Activated CD8-positive, alpha-beta T cell treated with anti-CD3 and anti-CD28 coated beads for 36 hours (primary cell): ENCODE data around the gene GADD45A. TPM values are rescaled to one million over a fixed set of nuclear protein-coding genes. Genes with fewer than 3 reads are reported as not detected.
A peak's percentile ranks its signal among the peaks of the same experiment; 100 is the strongest.

Experiments used
- ATAC-seq: fragments of 200-7000 bp; cut with Tn5 transposase; one replicate; pipeline ENCODE4 v1.10.0; 2021; ENCODE audit warnings: mild to moderate bottlenecking, moderate library complexity
- CTCF ChIA-PET: fragments of 350-600 bp; sonication (Branson Sonifier 250); formaldehyde crosslinking; loops from one replicate; lab custom pipeline; 2021; ENCODE audit warnings: antibody characterized with exemption; lab: Charles Lee
- POLR2A ChIA-PET: fragments of 350-600 bp; sonication (Branson Sonifier 250); formaldehyde crosslinking; loops from one replicate; lab custom pipeline; 2021; ENCODE audit warnings: antibody characterized with exemption; lab: Charles Lee
- DNase-seq: peaks from one replicate; pipeline ENCODE4 v3.0.0-alpha.2; 2020
- H3K27ac Mint-ChIP-seq: one replicate; pipeline ENCODE4 v1.8.0; 2021; ENCODE audit warnings: mild to moderate bottlenecking, mixed read lengths
- H3K27me3 Mint-ChIP-seq: one replicate; pipeline ENCODE4 v1.8.0; 2021; ENCODE audit warnings: mixed read lengths
- H3K36me3 Mint-ChIP-seq: one replicate; pipeline ENCODE4 v1.8.0; 2021; ENCODE audit warnings: low read depth, mixed read lengths
- H3K4me1 Mint-ChIP-seq: one replicate; pipeline ENCODE4 v1.8.0; 2021; ENCODE audit warnings: low read depth, mixed read lengths
- H3K4me3 Mint-ChIP-seq: one replicate; pipeline ENCODE4 v1.8.0; 2021; ENCODE audit warnings: mild to moderate bottlenecking, moderate library complexity, mixed read lengths
- H3K9me3 Mint-ChIP-seq: one replicate; pipeline ENCODE4 v1.8.0; 2021; ENCODE audit warnings: mixed read lengths
- CTCF ChIP-seq: fragments of 200-600 bp; IDR thresholded peaks from one replicate; pipeline ENCODE4 v1.8.0; 2022; ENCODE audit warnings: antibody characterized with exemption, mild to moderate bottlenecking
- intact Hi-C: fragments of 100-400 bp; cut with micrococcal nuclease; formaldehyde crosslinking; loops from one replicate; pipeline ENCODE4 v1.10.0; 2022
- total RNA-seq, 2 experiments: library from RNA; stranded (reverse); gene quantifications; one replicate each; pipeline ENCODE4 v1.2.3, GENCODE V29; 2021

GADD45A gene
- total RNA-seq, 2 experiments from 2014 or later, result 33.5 to 34.3 TPM

GRCh38 chr1:67700220-67700619, 15.2 kb downstream of the GADD45A start:
- intact Hi-C loops, result no loop called here

GRCh38 chr1:67700692-67701410, 15.8 kb downstream of the GADD45A start:
- DNase-seq, result peak; percentile 71
- Mint-ChIP-seq H3K27me3 (no peaks in the 10 kb centered on the region), H3K9me3 (no peaks in the 10 kb centered on the region), H3K27ac (peak overlapping the region; percentile 70), H3K4me1 (peaks cover 18% of the 10 kb centered on the region), H3K4me3 (no peak overlapping the region), H3K36me3 (no peaks in the 10 kb centered on the region)
- peak; percentile 96 for ATAC-seq
- ChIA-PET CTCF (interaction anchor here (1.1 to 1.9 kb wide), 9 partner anchors 12 to 168 kb away, joined by 3 to 7 read pairs (median 4); partner anchors contain the start of gene GADD45A), POLR2A (interaction anchor here (5.6 kb wide), 1 partner anchor 15 kb away, joined by 23 read pairs; the partner anchor contains the start of gene GADD45A)
- intact Hi-C loops, result no loop called here
- TF ChIP-seq CTCF, result peak; percentile 60

More at GRCh38 chr1:67700220-67700619, 15.2 kb downstream of the GADD45A start:
- H3K9me3 Mint-ChIP-seq, result no peaks in the 10 kb centered on the region
- TF ChIP-seq CTCF, result no peak
- POLR2A ChIA-PET, result interaction anchor here (5.6 kb wide), 1 partner anchor 15 kb away, joined by 23 read pairs; the partner anchor contains the start of gene GADD45A
- CTCF ChIA-PET, result interaction anchor here (1.1 to 1.9 kb wide), 5 partner anchors 11 to 142 kb away, joined by 3 to 7 read pairs (median 4); partner anchors contain the start of gene GADD45A
- H3K4me1 Mint-ChIP-seq, result peaks cover 18% of the 10 kb centered on the region
- no peak overlapping the region for H3K4me3 Mint-ChIP-seq
- ATAC-seq (no peak), DNase-seq (no peak)
- peak overlapping the region; percentile 70 for H3K27ac Mint-ChIP-seq
- no peaks in the 10 kb centered on the region for H3K27me3 Mint-ChIP-seq
- H3K36me3 Mint-ChIP-seq, result no peaks in the 10 kb centered on the region

DNA sequence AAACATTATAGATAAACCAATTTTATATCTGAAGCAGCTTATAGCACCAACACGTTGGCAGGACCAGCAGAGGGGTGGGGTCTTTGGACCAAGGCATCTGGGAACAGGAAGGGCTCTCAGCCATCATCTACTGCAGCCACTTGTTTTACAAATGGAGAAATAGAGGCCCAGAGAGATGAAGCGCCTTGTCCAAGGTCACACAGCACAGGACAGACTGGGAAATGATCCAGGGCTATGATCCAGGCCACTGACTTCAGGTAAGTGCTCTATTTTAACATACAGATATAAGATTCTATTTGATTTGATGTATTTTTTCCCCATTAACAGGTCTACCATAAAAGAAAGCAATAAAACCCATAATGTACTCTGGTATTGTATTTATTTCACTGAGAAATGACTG, 16.9 kb downstream of the GADD45A start:
- H3K27me3 Mint-ChIP-seq, result no peaks in the 10 kb centered on the region
- no peaks in the 10 kb centered on the region for H3K36me3 Mint-ChIP-seq
- ChIA-PET CTCF (interaction anchor here (1.0 to 1.9 kb wide), 8 partner anchors 13 to 169 kb away, joined by 3 to 7 read pairs (median 4); no protein-coding TSS in a partner anchor), POLR2A (interaction anchor here (5.6 kb wide), 1 partner anchor 16 kb away, joined by 23 read pairs; the partner anchor contains the start of gene GADD45A)
- TF ChIP-seq CTCF, result no peak
- ATAC-seq (no peak), DNase-seq (no peak)
- no peaks in the 10 kb centered on the region for H3K9me3 Mint-ChIP-seq
- H3K4me3 Mint-ChIP-seq, result no peak overlapping the region
- peaks cover 18% of the 10 kb centered on the region for H3K4me1 Mint-ChIP-seq
- no peak overlapping the region for H3K27ac Mint-ChIP-seq
- intact Hi-C loops, result no loop called here

DNA sequence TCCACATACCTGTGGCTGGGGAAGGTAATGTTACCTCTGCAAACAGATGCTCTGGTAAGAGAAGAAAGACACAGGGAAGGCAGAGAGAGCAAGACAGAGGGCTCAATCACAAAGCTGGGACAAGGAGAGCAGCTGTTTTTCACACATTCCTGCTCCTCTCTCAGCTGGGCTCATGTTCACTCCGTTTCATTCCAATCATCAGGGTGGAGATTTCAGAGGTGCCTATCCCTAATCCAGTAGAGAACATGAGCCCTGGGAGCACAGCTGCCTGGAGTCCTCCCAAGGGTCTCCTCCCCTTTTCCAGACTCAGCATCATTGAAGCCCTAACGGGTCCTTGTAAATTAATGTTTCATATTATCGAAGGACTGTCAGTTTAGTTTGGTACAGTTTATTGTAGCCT, 19.4 kb downstream of the GADD45A start:
- ATAC-seq (no peak), DNase-seq (no peak)
- CTCF ChIA-PET, result interaction anchor here (0.6 to 2.2 kb wide), 3 partner anchors 48 to 62 kb away, joined by 3 to 9 read pairs (median 4); no protein-coding TSS in a partner anchor
- peaks cover 17% of the 10 kb centered on the region for H3K4me1 Mint-ChIP-seq
- no peaks in the 10 kb centered on the region for H3K27me3 Mint-ChIP-seq
- no peak for TF ChIP-seq CTCF
- intact Hi-C loops, result no loop called here
- H3K9me3 Mint-ChIP-seq, result no peaks in the 10 kb centered on the region
- H3K36me3 Mint-ChIP-seq, result no peaks in the 10 kb centered on the region
- H3K4me3 Mint-ChIP-seq, result no peak overlapping the region
- H3K27ac Mint-ChIP-seq, result no peak overlapping the region
- POLR2A ChIA-PET, result interaction anchor here (1.4 to 5.6 kb wide), 2 partner anchors 15 to 19 kb away, joined by 3 to 23 read pairs; partner anchors contain the start of gene GADD45A
